HepG2 (cell line): ENCODE data around the gene PAMR1. TPM values are rescaled to one million over a fixed set of nuclear protein-coding genes. Genes with fewer than 3 reads are reported as not detected.
A peak's percentile ranks its signal among the peaks of the same experiment; 100 is the strongest.

Source experiments
- ATAD3A ChIP-seq: sonication (generic); formaldehyde crosslinking; IDR thresholded peaks from 2 replicates; pipeline ENCODE4 v1.4.0; 2020; ENCODE audit warnings: missing genetic modification reagents
- CENPX ChIP-seq: sonication (generic); formaldehyde crosslinking; IDR thresholded peaks from 2 replicates; pipeline ENCODE4 v1.9.0; 2021; ENCODE audit warnings: mild to moderate bottlenecking, missing genetic modification reagents, moderate library complexity
- EP300 ChIP-seq, 3 experiments: sonication (generic) in 1 of 3; formaldehyde crosslinking in 1 of 3; IDR thresholded peaks; 2 replicates each; pipeline versions ENCODE4 v1.5.1 to v1.6.1; 2011 to 2020; ENCODE audit warnings: low read depth in 2 of 3, low read length in 2 of 3, borderline replicate concordance in 1 of 3, improper control_type of control experiment in 1 of 3, mild to moderate bottlenecking in 1 of 3, missing genetic modification reagents in 1 of 3, moderate library complexity in 1 of 3
- FOSL2 ChIP-seq: sonication (generic); formaldehyde crosslinking; IDR thresholded peaks from 2 replicates; pipeline ENCODE4 v1.4.0; 2020; ENCODE audit warnings: missing genetic modification reagents
- FOXP1 ChIP-seq, 2 experiments: fragments of 450-650 bp in 1 of 2; IDR thresholded peaks; 2 replicates each; pipeline ENCODE4 v1.6.1; 2017 to 2018; ENCODE audit warnings: antibody characterized with exemption in 1 of 2
- HINFP ChIP-seq: sonication (generic); formaldehyde crosslinking; IDR thresholded peaks from 2 replicates; pipeline ENCODE4 v1.4.0; 2020; ENCODE audit warnings: low read depth, mild to moderate bottlenecking, missing genetic modification reagents
- JUN ChIP-seq: sonication (generic); formaldehyde crosslinking; IDR thresholded peaks from 2 replicates; pipeline ENCODE4 v1.4.0; 2020; ENCODE audit warnings: mild to moderate bottlenecking, missing genetic modification reagents
- JUNB ChIP-seq: sonication (generic); formaldehyde crosslinking; IDR thresholded peaks from 2 replicates; pipeline ENCODE4 v1.8.0; 2022; ENCODE audit warnings: missing genetic modification reagents, mild to moderate bottlenecking, borderline replicate concordance
- PHF21A ChIP-seq: sonication (generic); formaldehyde crosslinking; IDR thresholded peaks from 2 replicates; pipeline ENCODE4 v1.5.0; 2020; ENCODE audit warnings: mild to moderate bottlenecking, missing genetic modification reagents
- THAP7 ChIP-seq: sonication (generic); formaldehyde crosslinking; IDR thresholded peaks from 2 replicates; pipeline ENCODE4 v1.8.1; 2023; ENCODE audit warnings: mild to moderate bottlenecking, missing genetic modification reagents
- ZFAT ChIP-seq: sonication (generic); formaldehyde crosslinking; conservative IDR thresholded peaks from 2 replicates; pipeline ENCODE4 v1.8.1; 2023; ENCODE audit warnings: missing genetic modification reagents, inconsistent platforms
- ZMAT3 ChIP-seq: sonication (generic); formaldehyde crosslinking; conservative IDR thresholded peaks from 2 replicates; pipeline ENCODE4 v1.7.0; 2021; ENCODE audit warnings: missing genetic modification reagents
- ZNF234 ChIP-seq: sonication (generic); formaldehyde crosslinking; conservative IDR thresholded peaks from 2 replicates; pipeline ENCODE4 v1.5.1; 2020; ENCODE audit warnings: mild to moderate bottlenecking, missing genetic modification reagents
- ZNF264 ChIP-seq: sonication (generic); formaldehyde crosslinking; IDR thresholded peaks from 2 replicates; pipeline ENCODE4 v1.4.0; 2020; ENCODE audit warnings: missing genetic modification reagents
- ZNF33B ChIP-seq: sonication (generic); formaldehyde crosslinking; IDR thresholded peaks from 2 replicates; pipeline ENCODE4 v1.5.1; 2020; ENCODE audit warnings: mild to moderate bottlenecking, missing genetic modification reagents
- ZNF383 ChIP-seq: sonication (generic); formaldehyde crosslinking; IDR thresholded peaks from 2 replicates; pipeline ENCODE4 v1.4.0; 2020; ENCODE audit warnings: missing genetic modification reagents, mild to moderate bottlenecking, borderline replicate concordance
- ZNF407 ChIP-seq: sonication (generic); formaldehyde crosslinking; IDR thresholded peaks from one replicate; pipeline ENCODE4 v1.5.1; 2020; ENCODE audit warnings: mild to moderate bottlenecking, missing genetic modification reagents; ENCODE audit errors: not compliant biosample characterization
- polyA plus RNA-seq, 8 experiments: library from polyadenylated mRNA; depleted of rRNA in 3 of 8; stranded (reverse) in 7 of 8; unstranded in 1 of 8; fragments of >200 nt; fragmentation: Illumina TruSeq in 4 of 8; extraction: Trizol in 4 of 8; gene quantifications; 2 replicates each; pipeline versions ENCODE4 v1.2.1 to v1.2.3, GENCODE V29; 2011 to 2016; ENCODE audit warnings: low read depth in 4 of 8, missing spikeins in 1 of 8, mixed read lengths in 1 of 8; ENCODE audit not compliant: insufficient read depth in 1 of 8
- total RNA-seq, 5 experiments: library from RNA; depleted of rRNA; stranded (reverse); fragments of >200 nt; fragmentation: Illumina TruSeq; extraction: Trizol; gene quantifications; 2 replicates each; pipeline ENCODE4 v1.2.3, GENCODE V29; 2016; ENCODE audit warnings: low read depth in 1 of 5

The PAMR1 gene
- total and polyA plus RNA-seq, 2 of the 13 experiments (the other 11 are each of a cell fraction or from before 2014, with no cell fraction given) = not detected

GRCh38 chr11:35390737-35391682 is 134.4 kb downstream of the PAMR1 start (continued):
- no peak for TF ChIP-seq ZNF407 (CRISPR knock-in tag)
- TF ChIP-seq PHF21A (CRISPR knock-in tag) = peak; percentile 42; the same call in 1 of the 2 replicates
- 0 out of 2 replicates have a peak, but pooled peaks have one; percentile 24 for TF ChIP-seq JUN (CRISPR knock-in tag)
- TF ChIP-seq ZNF383 (CRISPR knock-in tag) = no peak
- no peak for TF ChIP-seq THAP7 (CRISPR knock-in tag)
- TF ChIP-seq FOXP1 (IDR thresholded peaks at IDR 0.05) = 0 out of 2 replicates have a peak, but pooled peaks have one; percentile 20
- TF ChIP-seq FOXP1 (CRISPR knock-in tag; IDR thresholded peaks at IDR 0.05) = peak; percentile 87
- no peak for TF ChIP-seq ZFAT
- no peak for TF ChIP-seq ATAD3A (CRISPR knock-in tag)
- peak; percentile 96 for TF ChIP-seq FOSL2 (CRISPR knock-in tag)
- no peak for TF ChIP-seq ZMAT3 (CRISPR knock-in tag)
- no peak for TF ChIP-seq ZNF234
- peak in 1 of 2 experiments; percentile 75; a peak in 3 of 4 replicates for TF ChIP-seq EP300 (IDR thresholded peaks at IDR 0.05; ENCODE audit: low read depth in 2 of 2, low read length in 2 of 2)
- TF ChIP-seq EP300 (CRISPR knock-in tag; IDR thresholded peaks at IDR 0.05; ENCODE audit: borderline replicate concordance) = no peak
- TF ChIP-seq HINFP = no peak
- no peak for TF ChIP-seq CENPX
- no peak; the same call in 1 of the 2 replicates for TF ChIP-seq JUNB (CRISPR knock-in tag)
- TF ChIP-seq ZNF264 (CRISPR knock-in tag) = no peak
- TF ChIP-seq ZNF33B (CRISPR knock-in tag) = no peak
